Astrocyte of the hippocampus (primary cell): ENCODE measurements around the gene TSPAN31.

Source experiments
- DNase-seq: peaks from one replicate; pipeline ENCODE4 v3.0.0; 2011; ENCODE audit warnings: low read depth, low spot score

TSPAN31 gene

GRCh38 chr12:57722716-57723629 lies 21.9 kb upstream of the TSPAN31 start:
- DNase-seq, result no peak

- no peak for DNase-seq
Measured at GRCh38 chr12:57723630-57723962, 21.2 kb upstream of the TSPAN31 start.

- DNase-seq, result no peak
Measured at GRCh38 chr12:57724003-57724935, 20.6 kb upstream of the TSPAN31 start.

- no peak for DNase-seq
Measured at GRCh38 chr12:57724936-57725740, 19.7 kb upstream of the TSPAN31 start.

GRCh38 chr12:57725851-57726150 lies 19.0 kb upstream of the TSPAN31 start:
- no peak for DNase-seq

- DNase-seq, result peak; percentile 88
Measured at GRCh38 chr12:57726151-57726883, 18.5 kb upstream of the TSPAN31 start.

- DNase-seq, result peak; percentile 55
Measured at GRCh38 chr12:57726884-57727757, 17.7 kb upstream of the TSPAN31 start.

- peak; percentile 28 for DNase-seq
Measured at GRCh38 chr12:57727758-57728395, 17.0 kb upstream of the TSPAN31 start.

- DNase-seq, result no peak
Measured at GRCh38 chr12:57729321-57729844, 15.5 kb upstream of the TSPAN31 start.

- no peak for DNase-seq
Measured at GRCh38 chr12:57730336-57731067, 14.3 kb upstream of the TSPAN31 start.

- DNase-seq, result no peak
Measured at GRCh38 chr12:57731411-57732080, 13.3 kb upstream of the TSPAN31 start.

GRCh38 chr12:57732270-57732669 lies 12.6 kb upstream of the TSPAN31 start:
- no peak for DNase-seq

- DNase-seq, result no peak
Measured at GRCh38 chr12:57732726-57733593, 11.9 kb upstream of the TSPAN31 start.

GRCh38 chr12:57733928-57734327 lies 10.9 kb upstream of the TSPAN31 start:
- no peak for DNase-seq

GRCh38 chr12:57734591-57734990 lies 10.2 kb upstream of the TSPAN31 start:
- no peak for DNase-seq

GRCh38 chr12:57735198-57735855 lies 9.5 kb upstream of the TSPAN31 start:
- peak; percentile 11 for DNase-seq
